HPDE6-E6E7 (cell line): ENCODE results near the gene TMPRSS6.
A peak's percentile ranks its signal among the peaks of the same experiment; 100 is the strongest.
"Not testable (repeated sequence)": the region's sequence is repeated elsewhere in the genome, so short reads cannot be mapped to it uniquely, and the experiment has no call there.

Experiments
- DNase-seq: peaks from one replicate; pipeline ENCODE4 v3.0.0; 2011; ENCODE audit warnings: missing footprints; ENCODE audit errors: extremely low spot score

TMPRSS6 gene

GRCh38 chr22:37088750-37089408 is 20.6 kb downstream of the TMPRSS6 start:
- no peak for DNase-seq

- DNase-seq = no peak
These were observed 21.4 kb downstream of the TMPRSS6 start for GRCh38 chr22:37088108-37088605.

GRCh38 chr22:37086184-37086583 is 23.3 kb downstream of the TMPRSS6 start:
- DNase-seq = no peak

- no peak for DNase-seq
These were observed 25.1 kb downstream of the TMPRSS6 start for GRCh38 chr22:37084385-37084784.

GRCh38 chr22:37083914-37084313 is 25.6 kb downstream of the TMPRSS6 start:
- DNase-seq = no peak

GRCh38 chr22:37082251-37082873 is 27.2 kb downstream of the TMPRSS6 start:
- no peak for DNase-seq

GRCh38 chr22:37080838-37081237 is 28.7 kb downstream of the TMPRSS6 start:
- DNase-seq = no peak

GRCh38 chr22:37080438-37080837 is 29.1 kb downstream of the TMPRSS6 start:
- DNase-seq = no peak

GRCh38 chr22:37079668-37080171 is 29.8 kb downstream of the TMPRSS6 start:
- no peak for DNase-seq

- no peak for DNase-seq
These were observed 30.4 kb downstream of the TMPRSS6 start for GRCh38 chr22:37079158-37079557.

- peak; percentile 50 for DNase-seq
These were observed 31.6 kb downstream of the TMPRSS6 start for GRCh38 chr22:37077802-37078448.

- DNase-seq = no peak
These were observed 33.6 kb downstream of the TMPRSS6 start for GRCh38 chr22:37075822-37076433.

GRCh38 chr22:37075046-37075445 is 34.5 kb downstream of the TMPRSS6 start:
- DNase-seq = no peak

- DNase-seq = no peak
These were observed 35.0 kb downstream of the TMPRSS6 start for GRCh38 chr22:37074537-37074936.

GRCh38 chr22:37072673-37073072 is 36.8 kb downstream of the TMPRSS6 start:
- DNase-seq = no peak

GRCh38 chr22:37071850-37072592 is 37.5 kb downstream of the TMPRSS6 start:
- DNase-seq = not testable (repeated sequence)

- no peak for DNase-seq
These were observed 38.8 kb downstream of the TMPRSS6 start for GRCh38 chr22:37070744-37071143.

GRCh38 chr22:37070334-37070733 is 39.2 kb downstream of the TMPRSS6 start:
- DNase-seq = no peak

- no peak for DNase-seq
These were observed 39.8 kb downstream of the TMPRSS6 start for GRCh38 chr22:37069719-37070118.

GRCh38 chr22:37069319-37069718 is 40.2 kb downstream of the TMPRSS6 start:
- no peak for DNase-seq

GRCh38 chr22:37068859-37069258 is 40.7 kb downstream of the TMPRSS6 start:
- DNase-seq = no peak

GRCh38 chr22:37067428-37067827 is 42.1 kb downstream of the TMPRSS6 start:
- no peak for DNase-seq
